Measurements from ENCODE around the gene FAM13A.
A peak's percentile ranks its signal among the peaks of the same experiment; 100 is the strongest.

The FAM13A gene

DNA sequence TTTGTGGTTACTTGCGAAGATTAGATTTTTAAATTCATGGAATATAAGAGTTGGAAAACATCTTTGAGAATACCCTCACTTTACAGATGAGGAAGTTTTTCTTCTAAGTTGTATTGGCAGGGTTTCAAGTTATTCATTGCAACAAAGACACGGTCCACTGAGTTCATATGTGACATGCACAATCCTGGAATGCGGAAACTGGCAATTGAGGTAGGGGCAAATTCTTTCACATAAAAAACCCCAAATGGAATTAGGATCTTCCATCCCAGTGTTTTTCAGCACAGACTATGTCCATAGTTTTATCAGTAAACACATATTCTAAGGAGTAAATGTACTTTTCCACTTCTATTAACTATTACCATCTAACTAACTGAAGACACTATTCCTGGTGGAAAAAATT lies 277.6 kb downstream of the FAM13A start:
- DNase-seq (ENCODE audit: low read depth): no peak

DNA sequence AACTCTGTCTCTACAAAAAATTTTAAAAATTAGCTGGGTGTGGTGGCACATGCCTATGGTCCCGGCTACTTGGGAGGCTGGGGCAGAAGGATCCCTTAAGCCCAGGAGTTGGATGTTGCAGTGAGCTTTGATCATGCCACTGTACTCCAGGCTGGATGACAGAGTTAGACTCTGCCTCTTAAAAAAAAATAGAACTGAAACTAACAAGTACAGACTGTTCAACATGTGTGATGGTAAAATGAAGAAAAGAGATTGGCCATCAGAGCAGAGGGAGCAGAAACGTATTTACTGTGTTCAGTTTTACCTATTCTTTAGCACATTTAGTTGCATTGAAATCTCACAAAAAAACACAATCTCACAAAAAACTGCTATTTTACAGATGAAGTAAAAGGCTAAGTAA lies 281.5 kb downstream of the FAM13A start:
- no peak for DNase-seq (ENCODE audit: low read depth)

DNA sequence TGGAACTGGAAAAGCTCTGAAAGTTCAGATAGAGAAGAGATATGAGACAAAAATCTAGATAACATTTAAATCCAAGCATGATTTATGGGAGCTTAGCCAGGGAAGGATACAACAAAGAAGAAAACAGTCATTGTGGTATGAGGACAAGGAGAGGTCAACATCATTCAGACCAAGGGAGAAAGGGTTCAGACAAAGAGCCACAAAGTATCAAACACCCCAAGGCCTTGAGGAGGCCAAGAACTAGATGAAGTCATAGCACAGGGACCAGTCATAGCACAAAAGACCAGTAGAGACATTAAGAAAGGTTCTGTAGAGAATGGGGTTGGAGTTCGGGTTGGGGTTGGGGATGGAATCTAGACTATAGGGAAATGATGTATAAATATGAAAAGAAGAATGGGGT lies 282.0 kb downstream of the FAM13A start:
- DNase-seq (ENCODE audit: low read depth): no peak

- no peak for DNase-seq (ENCODE audit: low read depth)
Measured at GRCh38 chr4:88771883-88772450, 285.0 kb downstream of the FAM13A start.

DNA sequence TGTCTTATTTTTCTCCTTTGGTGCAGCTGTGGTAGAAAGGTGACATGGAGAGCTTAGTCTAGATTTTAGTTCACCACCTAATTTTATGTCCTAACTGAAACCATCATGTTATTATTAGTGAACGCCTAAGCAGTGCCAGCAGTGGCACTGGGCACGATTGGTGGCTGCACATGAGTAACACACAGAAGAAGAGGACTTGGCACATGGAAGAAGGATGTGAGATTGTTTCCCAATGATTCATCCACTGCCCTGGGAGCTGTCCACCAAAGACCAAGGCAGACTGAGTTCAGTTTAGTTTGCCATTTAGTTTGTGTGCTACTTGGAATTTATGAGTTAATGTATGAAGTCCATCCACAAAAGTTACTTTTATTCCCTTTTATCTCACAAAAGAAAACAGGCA lies 291.3 kb downstream of the FAM13A start:
- DNase-seq (ENCODE audit: low read depth): peak; percentile 76

DNA sequence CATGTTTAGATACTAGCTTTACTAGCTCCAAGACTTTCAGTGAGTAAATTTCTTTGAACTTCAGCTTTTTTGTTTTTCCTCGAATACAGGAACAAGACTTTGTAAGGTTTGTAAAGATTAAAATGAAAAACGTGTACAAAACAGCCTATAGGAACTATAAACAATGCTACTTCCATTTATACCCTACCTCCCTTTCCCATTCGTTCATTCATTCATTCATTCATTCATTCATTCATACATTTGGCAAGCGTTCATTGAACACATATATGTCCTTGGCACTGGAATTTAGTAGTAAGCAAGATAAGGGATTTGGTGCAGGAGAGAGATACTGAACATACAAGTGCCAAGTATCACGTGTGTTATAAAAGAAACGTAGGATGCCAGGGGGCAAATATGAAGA lies 293.9 kb downstream of the FAM13A start:
- DNase-seq (ENCODE audit: low read depth): no peak

GRCh38 chr4:88761861-88762523 lies 295.0 kb downstream of the FAM13A start:
- DNase-seq (ENCODE audit: low read depth): no peak

- DNase-seq (ENCODE audit: low read depth): no peak
Measured at GRCh38 chr4:88761342-88761741, 295.6 kb downstream of the FAM13A start.

- DNase-seq (ENCODE audit: low read depth): no peak
Measured at GRCh38 chr4:88759895-88760290, 297.1 kb downstream of the FAM13A start.

- no peak for DNase-seq (ENCODE audit: low read depth)
Measured at GRCh38 chr4:88759039-88759894, 297.7 kb downstream of the FAM13A start.

DNA sequence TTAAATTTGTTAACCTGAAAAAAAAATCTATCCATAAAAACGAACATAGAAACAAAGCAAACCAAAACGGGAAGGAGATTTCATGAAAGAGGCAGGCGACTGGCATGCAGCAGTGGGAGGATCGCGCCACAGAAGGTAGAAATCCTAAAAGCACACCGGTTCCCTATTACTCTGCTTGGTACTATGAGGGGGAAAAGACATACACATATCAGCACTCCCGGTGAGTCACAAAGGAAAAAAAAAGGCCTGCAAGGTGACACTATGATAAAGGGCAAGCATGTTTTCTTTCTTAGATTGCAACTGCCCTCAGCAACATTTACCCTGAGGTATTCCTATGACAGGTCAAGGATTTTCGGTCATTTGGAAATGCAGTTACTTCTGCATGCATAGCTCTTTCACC lies 298.7 kb downstream of the FAM13A start:
- no peak for DNase-seq (ENCODE audit: low read depth)

GRCh38 chr4:88757776-88758175 lies 299.2 kb downstream of the FAM13A start:
- no peak for DNase-seq (ENCODE audit: low read depth)

DNA sequence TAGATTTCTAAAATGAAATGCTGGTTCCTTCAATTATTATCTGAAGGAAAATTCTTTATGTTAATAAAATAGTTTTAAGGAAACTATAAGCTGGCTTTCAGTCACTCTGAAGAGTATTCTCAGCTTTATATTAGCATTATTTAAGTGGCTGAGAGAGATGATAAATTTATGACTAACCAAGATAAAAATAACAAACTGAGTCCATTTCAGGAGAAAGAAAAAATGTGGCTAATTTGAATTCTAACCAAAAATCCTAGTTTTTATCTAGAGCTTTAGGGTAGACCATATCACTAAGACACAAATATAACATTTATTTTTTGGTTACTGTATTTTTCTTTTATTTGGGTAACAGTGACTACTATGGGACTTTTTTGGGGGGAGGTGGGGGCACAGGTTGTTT lies 299.9 kb downstream of the FAM13A start:
- no peak for DNase-seq (ENCODE audit: low read depth)

GRCh38 chr4:88756149-88756548 lies 300.8 kb downstream of the FAM13A start:
- no peak for DNase-seq (ENCODE audit: low read depth)

DNA sequence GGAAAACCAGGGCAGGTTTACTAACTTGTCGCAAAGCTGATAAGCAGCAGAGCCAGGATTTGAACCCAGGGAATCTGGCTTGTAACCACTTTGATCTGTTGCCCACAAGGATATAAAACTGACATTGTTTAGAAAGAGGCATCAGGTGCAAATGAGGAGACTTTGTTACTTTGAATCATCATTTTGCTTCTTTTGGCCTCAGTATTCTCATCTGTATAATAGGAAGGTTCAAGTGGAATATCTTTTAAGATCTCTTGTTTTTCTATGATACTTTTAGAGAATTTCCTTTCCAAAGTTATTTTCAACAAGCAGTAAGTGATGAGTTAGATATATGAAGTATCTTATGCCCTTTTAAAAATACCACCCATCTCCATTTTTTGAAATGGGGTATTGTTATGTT lies 301.5 kb downstream of the FAM13A start:
- no peak for DNase-seq (ENCODE audit: low read depth)

DNA sequence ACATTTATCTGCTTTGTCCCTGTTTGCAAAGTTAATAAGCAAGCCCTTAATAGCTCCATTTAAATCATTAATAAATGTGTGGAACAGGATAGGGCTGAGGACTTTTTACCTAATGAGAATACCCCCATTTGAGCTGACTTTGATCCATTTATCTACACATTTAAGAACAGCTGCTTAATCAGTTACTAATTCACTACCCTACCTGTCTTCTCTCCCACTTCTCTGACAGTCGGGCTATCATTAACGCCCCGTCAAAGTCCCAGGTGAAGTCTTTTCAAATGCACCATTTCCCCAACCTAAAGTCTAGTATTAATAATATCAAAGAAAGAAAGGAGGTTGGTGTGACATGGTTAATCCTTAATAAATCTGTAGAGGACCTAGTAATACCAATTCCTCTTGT lies 302.2 kb downstream of the FAM13A start:
- DNase-seq (ENCODE audit: low read depth): no peak

- no peak for DNase-seq (ENCODE audit: low read depth)
Measured at GRCh38 chr4:88753658-88754571, 303.1 kb downstream of the FAM13A start.

- no peak for DNase-seq (ENCODE audit: low read depth)
Measured at GRCh38 chr4:88752754-88753153, 304.2 kb downstream of the FAM13A start.

- no peak for DNase-seq (ENCODE audit: low read depth)
Measured at GRCh38 chr4:88752076-88752463, 304.9 kb downstream of the FAM13A start.

- DNase-seq (ENCODE audit: low read depth): no peak
Measured at GRCh38 chr4:88751258-88752075, 305.5 kb downstream of the FAM13A start.

- no peak for DNase-seq (ENCODE audit: low read depth)
Measured at GRCh38 chr4:88750369-88750768, 306.6 kb downstream of the FAM13A start.
